Ecto neural progenitor cell (in vitro differentiated cells): ENCODE results near the gene RBM17.
"Not testable (repeated sequence)": the region's sequence is repeated elsewhere in the genome, so short reads cannot be mapped to it uniquely, and the experiment has no call there.

Source experiments
- DNase-seq: peaks from one replicate; pipeline ENCODE4 v3.0.0-alpha.2; 2018; ENCODE audit warnings: low spot score

Gene RBM17

GRCh38 chr10:6136215-6137201 lies 47.7 kb downstream of the RBM17 start:
- DNase-seq: no peak

- no peak for DNase-seq
Observed at GRCh38 chr10:6138456-6138855, 49.6 kb downstream of the RBM17 start.

GRCh38 chr10:6139470-6139869 lies 50.6 kb downstream of the RBM17 start:
- no peak for DNase-seq

GRCh38 chr10:6140141-6140841 lies 51.5 kb downstream of the RBM17 start:
- DNase-seq: no peak

- no peak for DNase-seq
Observed at GRCh38 chr10:6140965-6141295, 52.1 kb downstream of the RBM17 start.

GRCh38 chr10:6141296-6142151 lies 52.7 kb downstream of the RBM17 start:
- DNase-seq: no peak

- DNase-seq: not testable (repeated sequence)
Observed at GRCh38 chr10:6142186-6142585, 53.4 kb downstream of the RBM17 start.

- no peak for DNase-seq
Observed at GRCh38 chr10:6142644-6143043, 53.8 kb downstream of the RBM17 start.

GRCh38 chr10:6143181-6143580 lies 54.3 kb downstream of the RBM17 start:
- DNase-seq: no peak

- DNase-seq: peak; percentile 88
Observed at GRCh38 chr10:6144406-6145165, 55.8 kb downstream of the RBM17 start.

- DNase-seq: peak; percentile 74
Observed at GRCh38 chr10:6145166-6145987, 56.5 kb downstream of the RBM17 start.

- DNase-seq: no peak
Observed at GRCh38 chr10:6146013-6146785, 57.4 kb downstream of the RBM17 start.

- no peak for DNase-seq
Observed at GRCh38 chr10:6146921-6147320, 58.1 kb downstream of the RBM17 start.

- DNase-seq: no peak
Observed at GRCh38 chr10:6148251-6148701, 59.4 kb downstream of the RBM17 start.

GRCh38 chr10:6148908-6149307 lies 60.1 kb downstream of the RBM17 start:
- no peak for DNase-seq

- DNase-seq: peak; percentile 75
Observed at GRCh38 chr10:6151087-6151977, 62.5 kb downstream of the RBM17 start.

GRCh38 chr10:6153845-6154244 lies 65.0 kb downstream of the RBM17 start:
- no peak for DNase-seq

GRCh38 chr10:6154566-6154965 lies 65.7 kb downstream of the RBM17 start:
- DNase-seq: no peak

GRCh38 chr10:6158276-6158675 lies 69.4 kb downstream of the RBM17 start:
- no peak for DNase-seq
